ENCODE measurements around the gene RCHY1.
"Not testable (repeated sequence)": the region's sequence is repeated elsewhere in the genome, so short reads cannot be mapped to it uniquely, and the experiment has no call there.

The RCHY1 gene

GRCh38 chr4:75514131-75514948, at the start of gene RCHY1, which contains the start of gene THAP6:
Gene RCHY1, minus strand, starts transcription at chr4:75514403. Its CDS starts 117 bp downstream, at chr4:75514286.
Gene THAP6, plus strand, starts transcription at chr4:75514473. Its CDS starts 980 bp downstream, at chr4:75515453.
- DNase-seq: peak; percentile 88

- DNase-seq: no peak
Measured at GRCh38 chr4:75561789-75562188, 47.6 kb upstream of the RCHY1 start.

- DNase-seq: no peak
Measured at GRCh38 chr4:75557696-75558095, 43.5 kb upstream of the RCHY1 start.

GRCh38 chr4:75555294-75556164, 41.3 kb upstream of the RCHY1 start, which contains the start of gene ODAPH:
Gene ODAPH, plus strand, starts transcription at chr4:75556066. Its CDS starts 17 bp downstream, at chr4:75556083.
- peak; percentile 22 for DNase-seq

GRCh38 chr4:75552452-75552851, 38.2 kb upstream of the RCHY1 start:
- DNase-seq: no peak

- no peak for DNase-seq
Measured at GRCh38 chr4:75549019-75549418, 34.8 kb upstream of the RCHY1 start.

GRCh38 chr4:75547647-75548387, 33.6 kb upstream of the RCHY1 start:
- DNase-seq: no peak

GRCh38 chr4:75545526-75545925, 31.3 kb upstream of the RCHY1 start:
- DNase-seq: no peak

- DNase-seq: no peak
Measured at GRCh38 chr4:75544870-75545269, 30.7 kb upstream of the RCHY1 start.

GRCh38 chr4:75544220-75544619, 30.0 kb upstream of the RCHY1 start:
- DNase-seq: not testable (repeated sequence)

GRCh38 chr4:75542824-75543223, 28.6 kb upstream of the RCHY1 start:
- DNase-seq: no peak

GRCh38 chr4:75537308-75537707, 23.1 kb upstream of the RCHY1 start:
- DNase-seq: not testable (repeated sequence)

GRCh38 chr4:75533926-75534325, 19.7 kb upstream of the RCHY1 start:
- not testable (repeated sequence) for DNase-seq

GRCh38 chr4:75533339-75533887, 19.2 kb upstream of the RCHY1 start:
- DNase-seq: not testable (repeated sequence)

- DNase-seq: not testable (repeated sequence)
Measured at GRCh38 chr4:75531536-75532143, 17.4 kb upstream of the RCHY1 start.

GRCh38 chr4:75530556-75531322, 16.5 kb upstream of the RCHY1 start:
- DNase-seq: no peak

- no peak for DNase-seq
Measured at GRCh38 chr4:75527482-75527881, 13.3 kb upstream of the RCHY1 start.

GRCh38 chr4:75525910-75526309, 11.7 kb upstream of the RCHY1 start:
- no peak for DNase-seq

GRCh38 chr4:75525086-75525485, 10.9 kb upstream of the RCHY1 start:
- no peak for DNase-seq

- not testable (repeated sequence) for DNase-seq
Measured at GRCh38 chr4:75519452-75519851, 5.2 kb upstream of the RCHY1 start.

GRCh38 chr4:75516144-75516543, 1.9 kb upstream of the RCHY1 start:
- no peak for DNase-seq
